Measurements from ENCODE around the gene EXD3. TPM values are rescaled to one million over a fixed set of nuclear protein-coding genes. Genes with fewer than 3 reads are reported as not detected.

The EXD3 gene
- total and polyA plus RNA-seq, 9 of the 15 experiments (the other 6 are each of a cell fraction or from before 2014, with no cell fraction given): 0.29 to 12.5 (median 3.9) TPM

- TF ChIP-seq KDM1A (IDR thresholded peaks at IDR 0.05) (peak in 1 of 2 experiments; percentile 87; a peak in 2 of 4 replicates), SUPT5H (IDR thresholded peaks at IDR 0.05) (peak; percentile 51)
Measured at GRCh38 chr9:137365552-137366444, 57.2 kb downstream of the EXD3 start (continued).

GRCh38 chr9:137365056-137365455, 57.9 kb downstream of the EXD3 start:
- no TSS peak for BruUV-seq (replicated peaks)
- intact Hi-C loops (cut with micrococcal nuclease) (no loop called here), in situ Hi-C loops (cut with MboI) (no loop called here)
- Histone ChIP-seq H3K79me2 (ENCODE audit: control insufficient read depth, insufficient read depth, low read length) (no peaks in the 10 kb centered on the region), H4K20me1 (replicated peaks; ENCODE audit: control insufficient read depth, insufficient read depth, low read length) (no peaks in the 10 kb centered on the region), H3K9me1 (ENCODE audit: control insufficient read depth, insufficient read depth, low read length) (no peaks in the 10 kb centered on the region), H3K27ac (ENCODE audit: extremely low read depth, low read depth, low read length) (no peak overlapping the region), H2AFZ (ENCODE audit: low read depth, low read length) (no peak overlapping the region), H3K4me2 (ENCODE audit: insufficient read depth, low read length) (no peak overlapping the region), H3K27me3 (ENCODE audit: control insufficient read depth in 2 of 2, insufficient read depth in 2 of 2, low read length in 2 of 2) (peaks cover 0 to 13% of the 10 kb centered on the region in 2 experiments; a peak in 2 of 5 replicates), H3K9me3 (replicated peaks; ENCODE audit: control insufficient read depth, insufficient read depth, low read depth, low read length) (no peaks in the 10 kb centered on the region; the same call in 1 of the 2 replicates), H3K9ac (ENCODE audit: insufficient read depth in 1 of 2, low read depth in 2 of 2, low read length in 2 of 2) (peak overlapping the region in 1 of 2 experiments; percentile 19; a peak in 1 of 4 replicates), H3K36me3 (ENCODE audit: control insufficient read depth, insufficient read depth, low read length) (no peaks in the 10 kb centered on the region), H3K4me3 (no peak overlapping the region), H3K4me1 (replicated peaks in 1 of 2; ENCODE audit: control insufficient read depth in 2 of 2, insufficient read depth in 2 of 2, low read length in 2 of 2) (peaks cover 0 to 38% of the 10 kb centered on the region in 2 experiments; a peak in 3 of 5 replicates)
- ATAC-seq (no peak), FAIRE-seq (no peak), DNase-seq (ENCODE audit: extremely low read depth in 1 of 4, low spot score in 3 of 4) (no peak)
- TF ChIP-seq SPI1 (IDR thresholded peaks at IDR 0.05; ENCODE audit: borderline replicate concordance, low read depth, low read length): peak; percentile 47; the same call in 1 of the 2 replicates
- no peak for TF ChIP-seq TAF9B (IDR thresholded peaks at IDR 0.05; ENCODE audit: partially characterized antibody)
- TF ChIP-seq TAF7 (tag; IDR thresholded peaks at IDR 0.05): no peak
- no peak for TF ChIP-seq RAD21 (CRISPR knock-in tag; conservative IDR thresholded peaks at IDR 0.05 in 1 of 2, IDR thresholded peaks at IDR 0.05 in 1 of 2)
- WGBS (ENCODE audit: insufficient coverage, low coverage, missing lambda C conversion rate): 6% methylated on average over 10 of the region's 12 CpGs
- POLR2A ChIA-PET: interaction anchor here (1.4 kb wide), 1 partner anchor 8 kb away, joined by 6 read pairs; no protein-coding TSS in a partner anchor
- CTCF ChIA-PET (ENCODE audit: low intra/inter-chr PET ratio): no interaction called here
